ENCODE data around the gene ZFP92. TPM values are rescaled to one million over a fixed set of nuclear protein-coding genes. Genes with fewer than 3 reads are reported as not detected.
A peak's percentile ranks its signal among the peaks of the same experiment; 100 is the strongest.

Gene ZFP92
- total and polyA plus RNA-seq, 10 of the 15 experiments (the other 5 are each of a cell fraction or from before 2014, with no cell fraction given), result 0.02 to 1.6 (median 0.09) TPM; not detected in 2

- ChIA-PET SMC1A (ENCODE audit: uncharacterized antibody, unreplicated experiment) (no interaction called here), RAD21 (ENCODE audit: unreplicated experiment) (no interaction called here), POLR2A (no interaction called here), CTCF (no interaction called here)
- in situ Hi-C loops (cut with MboI) (no loop called here), intact Hi-C loops (cut with micrococcal nuclease; ENCODE audit: unreplicated experiment) (no loop called here)
- ATAC-seq (peak; percentile 44), FAIRE-seq (no peak), DNase-seq (ENCODE audit: low read depth, low spot score) (no peak)
- TF ChIP-seq MYC (IDR thresholded peaks at IDR 0.05; ENCODE audit: insufficient read depth, insufficient read length, insufficient replicate concordance, low read length, severe bottlenecking) (no peak), HDGF (IDR thresholded peaks at IDR 0.05) (no peak), ZBTB4 (CRISPR knock-in tag; IDR thresholded peaks at IDR 0.05) (no peak), NFYB (IDR thresholded peaks at IDR 0.05; ENCODE audit: insufficient read depth, low read depth, low read length) (no peak), CBFB (IDR thresholded peaks at IDR 0.05; ENCODE audit: low read depth) (no peak), ZNF24 (IDR thresholded peaks at IDR 0.05) (no peak), BCL11A (IDR thresholded peaks at IDR 0.05; ENCODE audit: low read depth, low read length) (no peak), PBX3 (IDR thresholded peaks at IDR 0.05; ENCODE audit: insufficient replicate concordance, low read depth, low read length) (no peak), NFIC (IDR thresholded peaks at IDR 0.05; ENCODE audit: low read depth, low read length) (no peak), ZSCAN29 (IDR thresholded peaks at IDR 0.05) (no peak), BCLAF1 (IDR thresholded peaks at IDR 0.05) (no peak), TCF3 (IDR thresholded peaks at IDR 0.05; ENCODE audit: borderline replicate concordance, insufficient read depth, low read depth, low read length) (no peak), USF2 (IDR thresholded peaks at IDR 0.05; ENCODE audit: borderline replicate concordance, low read depth, low read length) (no peak), MEF2A (IDR thresholded peaks at IDR 0.05; ENCODE audit: insufficient read depth, low read depth, low read length) (no peak)
- Histone ChIP-seq H3K9ac (ENCODE audit: control insufficient read depth, insufficient read depth, low read length) (peak overlapping the region; percentile 32; the same call in 1 of the 2 replicates), H3K36me3 (ENCODE audit: control insufficient read depth in 2 of 2, insufficient read depth in 2 of 2, low read length in 1 of 2) (no peaks in the 10 kb centered on the region), H3K4me2 (ENCODE audit: control insufficient read depth, insufficient read depth) (peak overlapping the region; percentile 73), H3K27me3 (replicated peaks in 1 of 2; ENCODE audit: control insufficient read depth in 2 of 2, insufficient read depth in 2 of 2, low read length in 1 of 2) (no peaks in the 10 kb centered on the region), H3K4me3 (peak overlapping the region; percentile 71; the same call in 1 of the 2 replicates), H3K27ac (ENCODE audit: control insufficient read depth, insufficient read depth) (no peak overlapping the region), H3K9me3 (replicated peaks; ENCODE audit: control insufficient read depth, insufficient read depth, low read length) (no peaks in the 10 kb centered on the region; the same call in 2 of the 3 replicates), H3K4me1 (ENCODE audit: control insufficient read depth, insufficient read depth, low read length) (no peaks in the 10 kb centered on the region), H2AFZ (ENCODE audit: control insufficient read depth, low read depth, low read length) (peak overlapping the region; percentile 33), H4K20me1 (ENCODE audit: control insufficient read depth, insufficient read depth) (no peaks in the 10 kb centered on the region), H3K79me2 (ENCODE audit: control insufficient read depth, insufficient read depth, low read length) (no peaks in the 10 kb centered on the region)
- no TSS peak for BruUV-seq (replicated peaks)
- WGBS (ENCODE audit: insufficient coverage, insufficient replicate concordance, low lambda C conversion rate, missing lambda C conversion rate), result 61% methylated on average over 17 of the region's 17 CpGs
Measured at GRCh38 chrX:153411988-153412574, 809 bp downstream of the ZFP92 start.
